ENCODE measurements around the gene IMPA2. TPM values are rescaled to one million over a fixed set of nuclear protein-coding genes. Genes with fewer than 3 reads are reported as not detected.
"Not testable (repeated sequence)": the region's sequence is repeated elsewhere in the genome, so short reads cannot be mapped to it uniquely, and the experiment has no call there.

The IMPA2 gene
- total RNA-seq, 1 experiment from 2014 or later, result 34.8 TPM

DNA sequence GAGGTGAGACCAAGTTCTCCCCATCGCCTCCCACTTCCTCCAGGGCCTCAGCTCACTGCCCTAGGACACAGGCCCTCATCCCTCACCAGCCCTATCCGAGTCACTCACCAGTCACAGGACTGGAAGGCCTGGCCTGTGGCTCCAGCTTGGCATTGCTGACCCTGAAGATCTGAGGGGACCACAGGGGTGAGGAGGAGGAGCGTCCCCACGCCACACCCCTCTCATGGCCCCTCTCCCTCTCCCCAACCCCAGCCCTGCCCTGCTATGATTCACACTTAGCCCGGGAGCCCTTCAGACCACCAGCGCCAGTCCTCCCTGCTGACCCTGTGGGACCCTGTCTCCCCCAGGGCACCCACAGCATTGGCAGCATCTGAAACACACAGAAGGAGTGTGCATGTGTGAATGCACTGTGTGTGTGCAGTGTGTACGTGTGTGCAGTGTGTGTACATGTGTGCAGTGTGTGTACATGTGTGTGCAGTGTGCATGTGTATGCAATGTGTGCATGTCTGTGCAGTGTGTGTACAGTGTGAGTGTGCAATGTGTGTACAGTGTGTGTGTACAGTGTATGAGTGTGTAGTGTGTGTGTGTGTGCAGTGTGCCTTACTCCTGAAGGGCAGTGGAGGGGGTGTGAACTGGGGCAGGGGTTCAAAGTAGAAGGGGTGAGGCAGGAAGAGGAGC lies 82.9 kb downstream of the IMPA2 start:
- no peaks in the 10 kb centered on the region for H3K36me3 Mint-ChIP-seq (ENCODE audit: insufficient read depth, unreplicated experiment)
- H3K9me3 Mint-ChIP-seq (ENCODE audit: low read depth, unreplicated experiment), result no peaks in the 10 kb centered on the region
- H3K27ac Mint-ChIP-seq (ENCODE audit: unreplicated experiment), result no peak overlapping the region
- no peaks in the 10 kb centered on the region for H3K4me1 Mint-ChIP-seq (ENCODE audit: low read depth, unreplicated experiment)
- H3K4me3 Mint-ChIP-seq (ENCODE audit: low read depth, unreplicated experiment), result no peak overlapping the region
- intact Hi-C loops (cut with micrococcal nuclease; ENCODE audit: unreplicated experiment), result no loop called here
- no peak for TF ChIP-seq CTCF (IDR thresholded peaks at IDR 0.05; ENCODE audit: unreplicated experiment)
- H3K27me3 Mint-ChIP-seq (ENCODE audit: unreplicated experiment), result peaks cover 36% of the 10 kb centered on the region
- no TSS peak for BruUV-seq (replicated peaks)
- CTCF ChIA-PET, result interaction anchor here (0.7 kb wide), 1 partner anchor 603 kb away, joined by 3 read pairs; no protein-coding TSS in a partner anchor
- no peak for DNase-seq

- Mint-ChIP-seq H3K27me3 (ENCODE audit: unreplicated experiment) (peaks cover 36% of the 10 kb centered on the region), H3K27ac (ENCODE audit: unreplicated experiment) (no peak overlapping the region), H3K9me3 (ENCODE audit: low read depth, unreplicated experiment) (no peaks in the 10 kb centered on the region), H3K36me3 (ENCODE audit: insufficient read depth, unreplicated experiment) (no peaks in the 10 kb centered on the region), H3K4me3 (ENCODE audit: low read depth, unreplicated experiment) (no peak overlapping the region), H3K4me1 (ENCODE audit: low read depth, unreplicated experiment) (no peaks in the 10 kb centered on the region)
- intact Hi-C loops (cut with micrococcal nuclease; ENCODE audit: unreplicated experiment), result no loop called here
- DNase-seq, result no peak
- no TSS peak for BruUV-seq (replicated peaks)
- TF ChIP-seq CTCF (IDR thresholded peaks at IDR 0.05; ENCODE audit: unreplicated experiment), result no peak
- CTCF ChIA-PET, result interaction anchor here (0.6 kb wide), 1 partner anchor 217 kb away, joined by 7 read pairs; no protein-coding TSS in a partner anchor
Measured at GRCh38 chr18:12065397-12065796, 84.1 kb downstream of the IMPA2 start.

DNA sequence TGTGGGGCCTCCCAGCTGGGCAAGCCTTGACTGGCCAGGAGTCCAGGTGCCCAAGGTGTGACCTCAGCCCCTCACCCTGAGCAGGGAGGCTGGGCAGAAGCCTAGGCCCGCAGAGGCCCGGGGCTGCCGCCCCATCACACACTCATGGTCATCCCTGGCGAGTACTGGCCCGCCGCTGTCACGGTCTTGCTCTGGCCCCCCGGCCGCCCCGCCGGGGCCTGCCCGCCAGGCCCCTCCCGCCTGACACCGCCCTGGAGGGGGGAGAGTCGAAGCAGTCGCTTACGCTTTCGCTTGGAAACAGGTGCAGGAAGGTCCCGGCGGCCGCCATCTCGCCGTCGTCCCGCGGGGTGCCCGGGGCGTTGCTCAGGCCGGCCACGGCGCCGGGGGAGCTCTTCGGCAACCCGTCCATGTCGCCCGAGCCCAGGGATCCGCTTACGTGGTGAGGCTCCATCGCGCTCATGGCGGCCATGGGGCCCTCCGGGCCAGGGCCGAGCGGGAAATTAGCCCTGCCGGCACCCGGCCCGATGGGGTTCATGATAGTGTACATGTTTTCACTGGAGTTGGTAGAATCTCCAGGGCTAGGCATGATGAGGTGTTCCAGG lies 85.7 kb downstream of the IMPA2 start:
- no peak overlapping the region for H3K27ac Mint-ChIP-seq (ENCODE audit: unreplicated experiment)
- H3K9me3 Mint-ChIP-seq (ENCODE audit: low read depth, unreplicated experiment), result no peaks in the 10 kb centered on the region
- TF ChIP-seq CTCF (IDR thresholded peaks at IDR 0.05; ENCODE audit: unreplicated experiment), result no peak
- intact Hi-C loops (cut with micrococcal nuclease; ENCODE audit: unreplicated experiment), result no loop called here
- no peak for DNase-seq
- H3K4me3 Mint-ChIP-seq (ENCODE audit: low read depth, unreplicated experiment), result no peak overlapping the region
- no peaks in the 10 kb centered on the region for H3K36me3 Mint-ChIP-seq (ENCODE audit: insufficient read depth, unreplicated experiment)
- no TSS peak for BruUV-seq (replicated peaks)
- peaks cover 43% of the 10 kb centered on the region for H3K27me3 Mint-ChIP-seq (ENCODE audit: unreplicated experiment)
- CTCF ChIA-PET, result interaction anchor here (0.7 kb wide), 1 partner anchor 88 kb away, joined by 5 read pairs; no protein-coding TSS in a partner anchor
- no peaks in the 10 kb centered on the region for H3K4me1 Mint-ChIP-seq (ENCODE audit: low read depth, unreplicated experiment)

- H3K36me3 Mint-ChIP-seq (ENCODE audit: insufficient read depth, unreplicated experiment), result no peaks in the 10 kb centered on the region
- no peak overlapping the region for H3K27ac Mint-ChIP-seq (ENCODE audit: unreplicated experiment)
- no peak for DNase-seq
- BruUV-seq (replicated peaks), result no TSS peak
- H3K4me1 Mint-ChIP-seq (ENCODE audit: low read depth, unreplicated experiment), result no peaks in the 10 kb centered on the region
- H3K27me3 Mint-ChIP-seq (ENCODE audit: unreplicated experiment), result peaks cover 45% of the 10 kb centered on the region
- CTCF ChIA-PET, result interaction anchor here (0.7 kb wide), 1 partner anchor 87 kb away, joined by 5 read pairs; no protein-coding TSS in a partner anchor
- no peak overlapping the region for H3K4me3 Mint-ChIP-seq (ENCODE audit: low read depth, unreplicated experiment)
- TF ChIP-seq CTCF (IDR thresholded peaks at IDR 0.05; ENCODE audit: unreplicated experiment), result no peak
- no peaks in the 10 kb centered on the region for H3K9me3 Mint-ChIP-seq (ENCODE audit: low read depth, unreplicated experiment)
- intact Hi-C loops (cut with micrococcal nuclease; ENCODE audit: unreplicated experiment), result no loop called here
Measured at GRCh38 chr18:12067671-12068070, 86.4 kb downstream of the IMPA2 start.

DNA sequence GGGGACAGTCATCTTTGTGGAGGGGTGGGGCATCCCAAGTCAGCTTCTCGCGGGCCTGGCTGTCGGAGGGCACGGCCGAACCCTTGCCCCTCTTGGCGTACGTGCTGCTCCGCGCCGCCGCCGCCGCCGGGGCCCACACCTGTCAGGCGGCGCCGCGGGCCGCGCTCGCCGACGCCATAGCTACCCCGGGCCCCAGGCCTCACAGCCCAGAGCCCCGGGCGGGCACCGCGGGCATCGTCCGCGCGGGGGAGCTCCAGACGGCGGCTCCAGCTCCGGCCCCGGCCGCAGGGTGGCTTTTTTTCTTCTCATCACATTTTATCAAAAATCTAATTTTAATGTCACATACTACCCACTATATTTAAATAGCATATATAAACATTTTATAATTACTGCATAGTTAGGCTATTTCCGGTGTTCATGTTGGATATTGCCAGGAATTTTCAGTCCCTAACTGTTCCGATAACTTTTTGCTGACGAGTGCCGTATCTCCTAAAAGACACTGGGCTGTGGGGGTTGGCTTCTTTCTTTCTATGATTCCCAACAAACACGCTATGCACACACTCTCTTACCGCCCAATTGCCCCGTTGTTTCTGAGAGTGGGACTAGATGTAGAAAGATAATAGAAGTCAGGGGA lies 87.1 kb downstream of the IMPA2 start:
- DNase-seq; intact Hi-C loops (cut with micrococcal nuclease; ENCODE audit: unreplicated experiment); H3K36me3 Mint-ChIP-seq (ENCODE audit: insufficient read depth, unreplicated experiment); H3K4me1 Mint-ChIP-seq (ENCODE audit: low read depth, unreplicated experiment); H3K9me3 Mint-ChIP-seq (ENCODE audit: low read depth, unreplicated experiment); H3K27ac Mint-ChIP-seq (ENCODE audit: unreplicated experiment); BruUV-seq (replicated peaks); CTCF ChIA-PET; H3K4me3 Mint-ChIP-seq (ENCODE audit: low read depth, unreplicated experiment): not testable (repeated sequence)
- H3K27me3 Mint-ChIP-seq (ENCODE audit: unreplicated experiment), result peaks cover 45% of the 10 kb centered on the region
